NCI-H1092 (cell line): ENCODE data around the gene ACTG2.

ENCODE experiments used
- DNase-seq: peaks from one replicate; lab custom pipeline; 2025; lab: John Stamatoyannopoulos, UW

ACTG2 gene

DNA sequence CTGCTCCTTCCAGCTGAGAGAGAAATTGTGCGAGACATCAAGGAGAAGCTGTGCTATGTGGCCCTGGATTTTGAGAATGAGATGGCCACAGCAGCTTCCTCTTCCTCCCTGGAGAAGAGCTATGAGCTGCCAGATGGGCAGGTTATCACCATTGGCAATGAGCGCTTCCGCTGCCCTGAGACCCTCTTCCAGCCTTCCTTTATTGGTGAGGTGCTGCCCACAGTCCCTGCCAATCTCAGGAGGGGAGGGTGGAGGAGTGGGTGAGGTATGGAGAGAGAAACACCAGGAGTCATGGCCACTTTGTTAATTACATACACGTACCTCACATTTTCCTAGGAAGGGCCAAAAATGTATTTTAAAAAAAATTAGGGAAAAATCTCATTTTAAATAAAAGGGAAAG, 21.9 kb downstream of the ACTG2 start:
- DNase-seq: no peak

DNA sequence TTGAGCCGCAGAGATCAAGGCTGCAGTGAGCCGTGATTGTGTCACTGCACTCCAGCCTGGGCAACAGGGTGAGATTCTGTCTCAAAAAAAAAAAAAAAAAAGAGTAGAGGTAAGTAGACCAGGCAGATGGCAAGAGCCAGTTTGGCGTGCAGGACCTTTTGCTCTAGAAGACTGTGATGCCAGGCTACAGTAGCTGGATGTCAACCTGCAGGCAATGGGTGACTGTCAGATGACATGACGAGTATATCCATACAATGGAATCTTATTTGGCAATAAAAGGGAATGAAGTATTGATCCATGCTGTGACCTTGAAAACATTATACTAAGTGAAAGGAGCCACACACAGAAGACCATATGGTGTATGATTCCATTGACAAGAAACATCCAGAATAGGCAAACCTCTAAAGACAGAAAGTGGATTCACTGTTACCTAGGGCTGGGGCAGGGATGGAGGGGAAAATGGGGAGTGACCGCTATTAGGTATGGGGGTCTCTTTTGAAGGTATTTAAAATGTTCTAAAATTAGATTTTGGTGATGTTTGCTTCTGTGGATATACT, 22.7 kb downstream of the ACTG2 start:
- no peak for DNase-seq

GRCh38 chr2:73916666-73917065, 23.9 kb downstream of the ACTG2 start:
- DNase-seq: no peak

GRCh38 chr2:73917296-73917695, 24.5 kb downstream of the ACTG2 start:
- DNase-seq: no peak

GRCh38 chr2:73917696-73918207, 24.9 kb downstream of the ACTG2 start:
- DNase-seq: no peak

GRCh38 chr2:73918856-73919255, 26.0 kb downstream of the ACTG2 start:
- DNase-seq: no peak

- DNase-seq: no peak
These were observed 26.9 kb downstream of the ACTG2 start for GRCh38 chr2:73919596-73920228.

DNA sequence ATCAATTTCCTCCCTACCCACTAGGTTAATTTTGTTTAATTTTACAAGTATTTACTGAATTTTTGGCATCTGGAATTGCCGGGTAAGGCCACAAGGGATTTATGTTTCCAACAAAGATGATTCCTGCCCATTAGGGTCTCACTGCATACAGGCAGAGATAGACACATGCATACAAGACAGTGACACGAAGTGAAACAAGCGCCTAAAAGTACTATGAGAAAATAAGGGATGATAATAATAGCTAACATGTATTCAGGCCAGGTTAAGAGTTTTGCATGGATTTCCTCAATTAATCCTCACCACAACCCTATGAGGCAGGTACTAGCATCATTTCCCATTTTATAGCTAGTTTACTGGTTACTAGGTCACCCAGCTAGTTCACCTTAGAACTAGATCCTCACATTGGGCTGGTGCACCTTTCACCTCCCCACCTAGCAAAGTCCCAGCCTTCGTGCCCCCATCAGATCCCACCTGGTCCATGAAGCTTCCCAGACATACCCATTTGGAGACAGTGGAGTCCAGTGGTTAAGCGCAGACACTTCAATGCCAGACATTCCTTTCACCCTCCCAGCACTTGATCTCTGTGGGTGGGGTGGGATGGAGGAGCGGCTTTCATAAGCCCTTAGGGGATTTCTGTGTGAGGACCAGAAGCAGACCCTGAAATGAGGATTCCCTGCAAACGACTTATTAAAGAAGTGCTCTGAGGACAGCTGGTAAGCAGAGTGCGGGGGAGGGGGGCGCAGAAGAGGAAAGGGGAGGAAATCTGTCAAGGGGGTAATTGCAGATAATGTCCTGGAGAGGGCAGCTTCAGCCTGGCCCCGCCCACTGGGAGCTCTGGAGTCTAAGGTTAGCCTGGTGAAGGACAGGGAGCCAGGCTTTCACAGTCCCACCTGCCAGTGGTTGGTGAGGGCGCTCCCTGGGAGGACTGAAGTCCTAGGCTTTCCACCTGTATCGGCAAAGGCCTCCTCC, 28.1 kb downstream of the ACTG2 start:
- DNase-seq: no peak

- DNase-seq: no peak
These were observed 28.8 kb downstream of the ACTG2 start for GRCh38 chr2:73921581-73921980.

DNA sequence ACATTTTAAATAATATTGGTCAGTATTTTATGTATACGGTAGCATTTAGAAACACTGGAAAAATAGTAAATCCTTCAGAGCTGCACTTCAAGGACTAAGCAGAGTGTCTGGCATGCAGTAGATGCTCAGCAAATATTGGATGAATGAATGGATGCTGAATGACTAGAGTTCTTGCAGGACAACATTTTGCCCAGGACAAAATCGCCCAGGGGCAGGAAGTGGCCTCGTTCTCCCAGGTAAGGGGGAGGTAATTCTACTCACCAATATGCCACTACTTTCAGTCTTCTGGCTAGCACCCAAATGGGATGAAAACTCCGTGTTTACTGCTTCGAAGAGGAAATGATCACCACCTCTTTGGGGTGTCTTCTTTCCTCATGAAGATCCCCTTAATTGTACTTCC, 29.9 kb downstream of the ACTG2 start:
- DNase-seq: no peak

GRCh38 chr2:73925033-73925704, 32.4 kb downstream of the ACTG2 start:
- DNase-seq: no peak

DNA sequence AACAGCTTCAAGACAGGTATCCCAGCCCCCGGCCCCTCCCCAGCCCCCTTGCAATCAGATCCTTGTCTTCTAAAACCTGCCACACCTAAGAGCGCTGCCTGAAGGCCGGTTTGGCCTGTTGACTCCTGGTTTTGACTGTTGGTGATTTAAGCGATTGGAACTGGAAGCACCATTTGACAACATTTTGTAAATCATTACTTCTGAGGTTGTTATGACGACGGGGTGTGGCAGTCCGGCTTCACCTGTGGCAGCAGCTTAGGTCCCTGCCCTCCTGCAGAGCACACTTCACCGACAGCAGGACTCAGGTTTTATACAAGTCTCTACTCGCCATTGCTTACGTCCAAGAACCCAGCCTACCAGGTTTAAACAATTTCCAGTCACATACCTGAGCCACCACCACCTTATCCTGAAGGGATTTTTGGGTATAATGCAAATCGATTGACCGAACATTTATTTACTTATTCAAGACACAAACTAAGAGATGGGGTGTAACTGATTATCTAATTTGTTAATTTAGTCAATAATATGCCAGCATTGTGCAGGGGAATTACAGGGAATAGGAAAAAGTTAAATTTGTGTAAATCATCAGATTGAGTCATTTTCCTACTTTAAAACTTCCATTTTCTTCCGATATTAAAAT, 33.2 kb downstream of the ACTG2 start:
- DNase-seq: no peak

- peak; percentile 96 for DNase-seq
These were observed 33.9 kb downstream of the ACTG2 start, which contains the start of gene DGUOK for GRCh38 chr2:73926493-73927327. Gene DGUOK (plus strand): TSS chr2:73926880. CDS start chr2:73926911, 31 bp downstream.

GRCh38 chr2:73927344-73927743, 34.5 kb downstream of the ACTG2 start:
- no peak for DNase-seq

- no peak for DNase-seq
These were observed 36.1 kb downstream of the ACTG2 start for GRCh38 chr2:73928963-73929347.

DNA sequence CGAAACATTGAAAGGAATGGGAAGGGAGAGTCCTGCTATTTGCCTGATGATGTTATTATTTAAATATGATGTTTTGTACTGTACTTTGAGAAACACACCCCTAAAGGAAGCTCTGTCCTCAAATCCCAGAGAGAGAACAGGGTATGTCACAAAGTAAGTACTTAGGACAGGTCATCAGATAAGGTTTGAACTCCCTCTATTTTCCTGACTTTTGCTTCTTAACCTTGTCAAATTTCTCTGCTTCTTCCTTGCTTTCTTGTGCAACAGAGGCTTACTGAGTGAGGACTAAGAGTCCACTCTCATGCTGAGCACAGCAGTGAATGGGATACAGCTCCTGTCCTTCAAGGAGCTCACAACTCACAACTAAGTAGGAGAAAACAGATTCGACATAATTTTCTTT, 37.6 kb downstream of the ACTG2 start:
- DNase-seq: no peak

GRCh38 chr2:73931531-73932500, 39.0 kb downstream of the ACTG2 start:
- DNase-seq: no peak

DNA sequence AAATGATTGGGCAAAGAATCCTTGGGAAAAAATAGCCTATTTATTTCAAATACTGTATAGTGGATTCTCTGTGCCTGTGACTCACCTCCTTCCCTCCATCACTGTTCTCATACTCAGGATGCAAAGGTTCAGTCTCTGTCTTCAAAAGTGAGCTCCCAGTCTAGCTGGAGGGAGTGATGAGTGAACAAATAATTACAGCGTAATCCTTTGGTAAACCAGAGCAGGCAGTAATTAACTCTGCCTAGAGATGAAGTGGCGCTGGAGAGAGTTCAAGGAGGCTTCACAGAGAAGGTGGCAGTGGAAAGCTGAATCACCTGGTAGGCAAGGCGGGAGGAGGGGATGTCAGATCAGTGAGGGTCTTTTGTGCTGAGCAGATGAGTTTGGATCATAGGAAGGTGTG, 40.4 kb downstream of the ACTG2 start:
- DNase-seq: peak; percentile 14

DNA sequence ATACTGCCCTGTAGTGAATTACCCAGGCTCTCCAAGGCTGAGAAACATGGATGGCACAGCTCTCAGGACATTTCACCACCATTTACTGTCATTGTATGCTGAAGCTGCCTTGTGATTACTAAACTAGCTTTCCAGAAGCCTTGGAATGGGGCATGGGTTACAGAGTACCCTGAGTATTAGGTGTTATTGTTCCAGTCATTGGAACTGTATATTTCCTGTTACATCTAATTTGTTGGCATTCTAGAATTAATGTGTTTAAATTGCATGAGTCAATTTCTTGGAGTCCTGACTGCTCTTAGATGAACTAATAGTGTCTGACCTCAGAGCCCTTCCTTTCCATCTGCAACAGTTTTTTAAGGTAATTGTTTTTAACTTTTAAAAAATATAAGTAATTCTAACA, 42.8 kb downstream of the ACTG2 start:
- DNase-seq: no peak
